Stimulated activated CD8-positive, alpha-beta memory T cell treated with anti-CD3 and anti-CD28 coated beads, Interleukin-4, amount 100 ng/mL, for 1 hour (primary cell): Measurements from ENCODE around the gene FAM171A1.
"Not testable (repeated sequence)": the region's sequence is repeated elsewhere in the genome, so short reads cannot be mapped to it uniquely, and the experiment has no call there.

ENCODE experiments used
- DNase-seq, 2 donors: peaks; one replicate each; pipeline ENCODE4 v3.0.0-alpha.2; 2020; ENCODE audit warnings: low read depth in 2 of 2, low spot score in 1 of 2

Gene FAM171A1

DNA sequence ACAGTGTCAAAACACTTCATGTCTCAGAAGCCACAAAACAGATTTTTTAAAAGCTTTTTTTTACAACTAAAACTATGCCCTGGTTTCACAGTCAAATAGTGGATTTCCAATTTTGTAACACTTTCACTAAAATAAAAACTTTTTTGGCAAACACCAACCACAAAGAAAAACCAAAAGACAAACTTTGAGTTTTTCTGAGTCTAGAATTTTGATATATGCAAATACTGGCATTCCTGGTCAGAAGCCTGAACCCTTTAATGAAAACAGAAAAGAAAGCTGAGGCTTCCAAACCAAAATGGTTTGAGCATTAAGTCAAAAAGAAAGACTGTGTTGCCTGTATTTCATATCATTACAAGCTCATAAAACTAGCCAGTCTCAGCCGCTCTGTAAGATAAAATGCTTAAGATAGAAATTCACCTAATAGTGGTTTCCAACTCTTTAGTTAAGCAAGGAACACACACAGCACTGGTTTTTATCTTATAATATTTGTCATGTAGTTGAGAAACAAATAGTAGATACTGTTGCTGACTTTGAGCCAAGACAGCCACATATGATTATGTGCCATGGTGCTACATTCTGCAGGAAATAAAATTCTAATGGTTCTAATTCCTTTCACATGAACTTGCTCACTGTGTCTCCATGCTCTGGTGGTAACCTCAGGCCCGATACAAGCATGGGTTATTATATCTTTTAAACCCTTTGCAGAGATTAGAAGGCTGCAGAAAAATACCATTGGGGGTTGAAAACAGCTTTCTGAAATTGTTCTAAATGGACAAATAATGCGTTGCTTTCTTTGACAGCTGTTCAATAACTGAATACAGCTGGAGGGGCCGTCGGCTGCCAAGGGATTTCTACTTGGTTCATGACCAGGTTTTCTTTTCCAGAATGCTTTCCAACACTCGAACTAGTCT is 49.4 kb downstream of the FAM171A1 start:
- no peak for DNase-seq

DNA sequence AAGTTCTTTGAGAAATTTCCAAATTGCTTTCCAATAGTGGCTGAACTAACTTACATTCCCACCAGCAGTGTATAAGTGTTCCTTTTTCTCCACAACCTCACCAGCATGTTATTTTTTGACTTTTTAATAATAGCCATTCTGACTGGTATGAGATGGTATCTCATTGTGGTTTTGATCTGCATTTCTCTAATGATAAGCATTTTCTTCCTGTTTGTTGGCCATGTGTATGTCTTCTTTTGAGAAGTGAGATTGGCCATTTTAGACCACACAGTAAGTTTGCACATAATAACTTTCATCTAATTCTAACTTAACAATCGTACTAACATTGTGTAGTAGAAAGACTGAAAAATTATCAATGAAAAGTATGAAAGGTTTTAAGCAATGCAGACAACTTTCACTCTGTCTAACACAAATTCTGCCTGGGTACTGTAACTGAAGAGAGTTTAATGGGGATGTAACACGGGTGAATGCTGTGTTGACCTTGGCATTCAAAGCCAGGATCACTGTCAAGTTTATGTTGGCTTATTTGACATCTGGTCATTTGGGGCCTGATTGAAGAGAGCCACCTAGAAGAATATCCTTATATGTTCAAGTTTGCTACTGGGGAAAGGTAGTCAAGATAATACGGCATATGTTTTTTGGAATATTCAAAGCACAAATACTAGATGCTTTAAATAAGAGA is 50.4 kb downstream of the FAM171A1 start:
- DNase-seq, result no peak

DNA sequence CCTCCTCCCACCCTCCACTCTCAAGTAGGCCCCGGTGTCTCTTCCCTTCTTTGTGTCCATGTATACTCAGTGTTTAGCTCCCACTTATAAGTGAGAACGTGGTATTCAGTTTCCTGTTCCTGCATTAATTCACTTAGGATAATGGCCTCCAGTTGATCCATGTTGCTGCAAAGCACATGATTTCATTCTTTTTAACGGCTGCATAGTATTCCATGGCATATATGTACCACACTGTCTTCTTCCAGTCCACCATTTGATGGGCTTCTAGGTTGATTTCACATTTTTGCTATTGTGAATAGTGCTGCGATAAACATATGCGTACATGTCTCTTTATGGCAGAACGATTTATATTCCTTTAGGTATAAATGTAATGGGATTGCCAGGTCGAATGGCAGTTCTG is 51.0 kb downstream of the FAM171A1 start:
- no peak for DNase-seq

DNA sequence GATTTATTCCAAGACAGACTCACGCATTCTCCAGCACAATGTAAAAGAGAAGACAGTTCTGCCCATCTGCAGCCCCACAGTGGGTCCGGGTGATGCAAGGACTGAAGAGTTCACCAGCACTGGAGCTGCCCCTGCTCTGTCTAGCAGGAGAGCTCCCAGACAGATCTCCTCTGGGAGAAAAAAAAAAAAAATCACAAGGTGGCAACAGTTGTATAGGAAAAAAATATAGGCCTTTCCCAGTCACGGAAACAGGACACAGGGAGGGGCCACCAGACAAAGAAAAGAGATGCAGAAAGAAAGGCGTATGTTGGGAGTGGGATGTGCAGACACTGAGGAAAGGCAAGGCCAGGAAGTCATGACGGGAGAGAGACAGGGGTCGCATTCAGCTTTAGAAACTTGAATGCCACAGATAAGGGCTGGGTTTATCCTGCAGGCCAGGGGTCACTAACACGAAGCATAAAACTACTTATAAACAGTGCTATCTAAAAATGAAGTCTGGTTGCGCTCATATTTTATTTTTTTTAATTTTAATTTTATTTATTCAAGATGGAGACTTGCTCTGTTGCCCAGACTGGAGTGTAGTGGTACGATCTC is 54.1 kb downstream of the FAM171A1 start:
- DNase-seq, result no peak

GRCh38 chr10:15316145-15316544 is 54.9 kb downstream of the FAM171A1 start:
- no peak for DNase-seq

GRCh38 chr10:15315286-15315685 is 55.8 kb downstream of the FAM171A1 start:
- no peak for DNase-seq

- DNase-seq, result no peak
Observed at GRCh38 chr10:15314482-15315045, 56.5 kb downstream of the FAM171A1 start.

DNA sequence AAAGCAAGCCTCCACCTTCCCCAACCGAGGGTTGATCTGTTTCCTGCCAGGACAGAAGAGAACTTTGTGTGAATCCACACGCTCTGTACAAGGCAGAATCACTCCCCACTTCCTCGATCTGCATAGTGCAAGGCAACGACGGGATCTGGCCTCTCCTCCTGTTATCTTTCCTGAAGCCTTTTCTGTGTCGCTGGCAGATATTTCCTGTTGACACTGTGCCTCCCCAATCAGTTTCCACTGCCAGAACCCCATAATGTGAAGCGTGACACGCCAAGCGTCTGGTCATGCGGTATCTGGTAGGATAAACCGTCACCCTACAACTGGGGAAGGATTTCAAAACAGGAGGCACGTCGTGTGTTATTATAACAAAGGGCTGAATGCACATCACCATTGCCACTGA is 57.2 kb downstream of the FAM171A1 start:
- DNase-seq, result no peak

DNA sequence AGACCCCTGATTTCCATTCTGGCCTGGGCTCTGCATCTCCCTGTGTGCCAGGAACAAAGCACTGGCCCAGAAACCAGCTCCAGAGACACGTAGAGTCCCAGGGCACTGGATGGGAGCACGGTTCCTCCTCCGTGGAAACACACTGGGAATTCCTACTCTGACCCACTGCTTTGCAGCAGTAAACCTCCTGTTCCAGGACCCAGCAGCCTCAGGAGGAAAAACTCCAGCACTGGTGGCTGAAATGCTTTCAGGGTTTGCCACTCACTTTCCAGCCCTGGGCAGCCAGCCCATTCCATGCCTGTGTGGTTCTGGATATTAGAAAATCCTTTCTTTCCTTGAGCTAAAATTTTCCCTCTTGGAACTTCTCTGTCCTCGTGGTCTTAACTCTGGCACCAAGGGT is 58.0 kb downstream of the FAM171A1 start:
- no peak for DNase-seq

DNA sequence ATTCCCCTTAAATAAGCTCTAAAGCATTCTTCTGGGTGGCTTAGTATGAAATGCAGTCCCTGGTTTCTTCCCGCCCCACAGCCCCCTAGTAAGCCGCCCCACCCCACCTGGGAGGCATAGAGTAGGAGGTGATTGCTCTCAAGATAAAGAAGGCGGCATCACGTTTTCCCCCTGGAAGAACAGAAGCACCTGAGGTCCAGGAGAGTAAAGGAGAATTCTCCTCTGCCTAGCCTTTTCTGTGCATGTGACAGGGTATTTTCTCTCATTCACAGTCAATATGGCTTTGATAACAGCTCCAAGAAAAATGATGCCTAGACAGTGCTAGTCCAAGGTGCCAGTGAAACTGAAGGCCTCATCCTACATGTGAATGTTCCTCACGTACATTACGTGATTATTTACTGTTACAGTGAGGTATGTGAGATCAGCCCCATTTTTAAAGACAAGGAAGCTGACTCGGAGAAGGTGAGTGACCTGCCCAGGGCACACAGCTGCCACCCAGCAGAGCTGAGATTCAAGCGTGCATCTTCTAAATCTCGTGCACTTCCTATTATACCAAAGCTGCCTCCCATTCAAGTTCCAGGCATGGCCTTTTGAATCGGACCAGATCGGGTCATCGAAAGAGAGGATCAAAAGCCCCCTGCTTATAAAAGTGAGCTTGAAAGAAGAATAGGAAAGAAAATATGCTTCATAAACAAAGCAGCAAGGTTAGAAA is 59.4 kb downstream of the FAM171A1 start:
- no peak for DNase-seq

- no peak for DNase-seq
Observed at GRCh38 chr10:15310776-15311568, 60.1 kb downstream of the FAM171A1 start.

DNA sequence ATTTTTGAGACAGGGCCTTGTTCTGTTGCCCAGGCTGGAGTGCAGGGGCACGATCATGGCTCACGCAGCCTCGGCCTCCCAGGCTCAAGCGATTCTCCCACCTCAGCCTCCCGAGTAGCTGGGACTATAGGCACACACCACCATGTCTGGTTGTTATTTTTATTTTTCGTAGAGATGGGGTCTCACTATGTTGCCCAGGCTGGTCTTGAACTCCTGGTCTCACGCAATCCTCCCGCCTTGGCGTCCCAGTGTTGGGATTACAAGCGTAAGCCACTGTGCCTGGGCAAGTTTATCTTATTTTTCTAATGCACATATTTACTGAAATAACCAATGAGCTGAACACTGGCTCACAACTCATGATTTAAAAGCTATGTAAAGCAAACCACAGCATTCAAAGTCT is 61.9 kb downstream of the FAM171A1 start:
- DNase-seq, result no peak

DNA sequence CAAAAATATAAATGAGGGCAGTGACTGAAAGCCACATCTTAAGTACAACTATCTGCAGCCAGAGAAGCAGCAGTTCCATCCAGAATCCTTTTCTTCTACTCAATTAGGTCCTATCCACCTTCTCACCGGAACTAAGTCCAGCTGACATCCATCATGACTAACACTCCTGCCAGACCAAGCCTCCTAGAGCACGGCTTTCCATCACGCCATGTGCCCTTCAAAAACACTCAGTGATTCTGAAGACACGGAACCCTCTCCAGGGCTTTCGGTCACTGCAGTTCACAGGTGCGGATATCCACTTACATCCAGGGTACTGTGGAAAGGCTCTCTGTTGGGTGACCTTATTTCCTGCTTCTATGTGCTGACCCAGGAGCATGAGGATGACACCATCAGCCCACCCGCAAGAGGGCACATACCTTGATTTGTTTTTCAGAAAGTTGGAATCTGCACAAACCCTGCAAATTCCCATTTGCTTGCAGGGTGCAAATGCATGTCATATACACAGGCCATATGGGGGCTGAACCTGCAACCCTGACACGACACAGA is 64.3 kb downstream of the FAM171A1 start:
- no peak for DNase-seq

GRCh38 chr10:15305634-15306033 is 65.5 kb downstream of the FAM171A1 start:
- DNase-seq, result no peak

GRCh38 chr10:15305161-15305560 is 65.9 kb downstream of the FAM171A1 start:
- DNase-seq, result no peak

- not testable (repeated sequence) for DNase-seq
Observed at GRCh38 chr10:15302188-15302956, 68.7 kb downstream of the FAM171A1 start.

DNA sequence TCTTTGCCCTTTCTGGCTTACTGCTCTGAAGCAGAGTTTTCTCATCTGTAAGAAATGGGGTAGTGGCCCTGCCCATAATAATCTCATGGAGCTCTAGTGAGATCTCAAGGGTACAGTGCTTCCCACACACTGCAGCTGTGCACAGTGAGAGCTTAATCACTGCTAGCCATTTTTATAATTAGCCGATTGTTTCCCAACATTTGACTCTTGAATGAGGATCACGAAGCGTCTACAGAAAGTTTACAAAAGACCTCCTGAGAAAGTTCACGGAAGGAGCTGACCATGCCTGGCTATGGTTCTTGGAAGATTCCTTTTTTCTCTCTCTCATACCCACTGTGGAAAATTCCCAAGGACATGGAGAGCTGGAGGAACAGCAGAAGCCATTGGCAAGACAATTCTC is 70.4 kb downstream of the FAM171A1 start:
- no peak for DNase-seq

GRCh38 chr10:15300145-15300544 is 70.9 kb downstream of the FAM171A1 start:
- no peak for DNase-seq

DNA sequence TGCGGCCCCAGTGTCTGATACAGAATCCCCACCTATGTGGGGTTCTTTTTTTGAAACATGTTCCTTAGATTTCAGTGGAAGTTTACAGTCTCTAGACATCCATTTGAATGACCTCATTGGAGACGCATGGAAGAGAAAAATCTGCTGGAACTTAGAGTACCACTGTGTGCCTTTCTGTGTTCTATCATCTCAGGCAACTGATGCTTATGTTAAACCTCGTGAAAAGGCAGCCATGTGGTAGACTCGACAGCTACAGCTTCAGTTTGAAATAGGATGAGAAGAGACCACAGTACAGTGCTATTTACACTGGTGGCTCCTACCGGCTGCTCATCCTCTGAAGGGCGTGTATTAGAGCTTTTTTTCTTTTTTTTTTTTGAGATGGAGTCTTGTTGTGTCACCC is 74.4 kb downstream of the FAM171A1 start:
- no peak for DNase-seq
